GM18526 (cell line): ENCODE results near the gene LRRC26.
A peak's percentile ranks its signal among the peaks of the same experiment; 100 is the strongest.

ENCODE experiments used
- POLR2A ChIP-seq: IDR thresholded peaks from 3 replicates; pipeline ENCODE4 v1.6.1; 2011; ENCODE audit not compliant: insufficient read length; ENCODE audit errors: extremely low read depth

Gene LRRC26

GRCh38 chr9:137129456-137130175, 40.2 kb downstream of the LRRC26 start:
- peak; percentile 82 for TF ChIP-seq POLR2A

DNA sequence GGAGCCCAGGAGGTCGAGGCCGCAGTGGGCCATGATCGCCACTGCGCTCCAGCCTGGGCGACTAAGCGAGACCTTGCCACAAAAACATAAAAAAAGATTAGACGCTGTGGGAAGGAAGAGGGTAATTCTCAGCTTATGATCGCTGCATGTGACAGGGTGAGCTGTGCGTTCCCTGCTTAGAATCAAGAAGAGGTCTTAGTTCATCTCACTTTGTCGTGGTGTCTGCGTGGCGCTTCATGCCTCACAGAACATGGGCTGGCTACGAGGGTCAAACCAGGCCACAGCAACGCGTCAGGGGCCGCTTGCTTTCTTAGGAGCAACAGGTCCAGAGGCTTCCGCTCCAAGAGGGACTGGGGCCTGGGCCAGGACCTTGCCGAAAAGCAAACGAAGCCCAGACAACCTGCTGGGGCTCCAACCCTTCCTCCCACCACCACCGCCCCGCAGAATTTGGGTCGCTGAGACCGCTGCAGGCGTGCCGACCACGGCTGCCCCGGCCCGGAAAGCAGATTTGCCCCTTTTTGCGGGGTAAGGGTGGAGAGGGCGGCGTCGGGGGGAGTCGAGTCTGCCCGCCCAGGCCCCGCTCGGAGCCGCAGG, 40.9 kb downstream of the LRRC26 start:
- no peak for TF ChIP-seq POLR2A

- TF ChIP-seq POLR2A: no peak
Measured at GRCh38 chr9:137128158-137128861, 41.5 kb downstream of the LRRC26 start.

- TF ChIP-seq POLR2A: no peak
Measured at GRCh38 chr9:137127301-137128157, 42.3 kb downstream of the LRRC26 start.

DNA sequence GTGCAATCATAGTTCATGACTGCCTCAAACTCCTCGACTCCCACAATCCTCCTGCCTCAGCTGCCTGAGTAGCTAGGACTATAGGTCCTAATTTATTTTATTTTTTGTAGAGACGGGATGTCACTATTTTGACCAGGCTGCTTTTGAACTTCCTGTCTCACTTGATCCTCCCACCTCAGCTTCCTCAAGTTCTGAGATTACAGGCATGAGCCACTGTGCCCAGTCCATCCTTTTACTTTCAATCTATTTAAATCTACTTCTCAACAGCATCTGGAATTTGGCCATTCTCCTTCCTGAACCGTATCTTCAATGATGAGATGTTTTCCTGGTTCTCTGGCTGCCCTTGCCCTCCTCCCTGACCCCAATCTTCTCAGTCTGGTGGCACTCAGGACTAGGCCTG, 43.1 kb downstream of the LRRC26 start:
- TF ChIP-seq POLR2A: no peak

GRCh38 chr9:137123468-137123837, 46.4 kb downstream of the LRRC26 start:
- no peak for TF ChIP-seq POLR2A
